ENCODE measurements around the gene BTBD16.

The BTBD16 gene

GRCh38 chr10:122248356-122249302 lies 22.5 kb upstream of the BTBD16 start:
- Histone ChIP-seq H3K4me3 (ENCODE audit: low read depth in 1 of 2, low read length in 1 of 2) (no peak overlapping the region), H3K9me3 (no peaks in the 10 kb centered on the region), H3K27ac (no peak overlapping the region), H3K27me3 (peaks cover 10% of the 10 kb centered on the region), H3K36me3 (no peaks in the 10 kb centered on the region), H3K4me1 (ENCODE audit: control insufficient read depth in 1 of 2, insufficient read depth in 1 of 2, low read depth in 1 of 2, low read length in 1 of 2) (no peaks in the 10 kb centered on the region)
- TF ChIP-seq CTCF (IDR thresholded peaks at IDR 0.05), result no peak

- no peak overlapping the region for H3K4me3 ChIP-seq (ENCODE audit: low read depth in 1 of 2, low read length in 1 of 2)
Observed at GRCh38 chr10:122249303-122249850, 21.7 kb upstream of the BTBD16 start.

GRCh38 chr10:122249991-122250750 lies 20.9 kb upstream of the BTBD16 start:
- Histone ChIP-seq H3K4me1 (ENCODE audit: control insufficient read depth in 1 of 2, insufficient read depth in 1 of 2, low read depth in 1 of 2, low read length in 1 of 2) (no peaks in the 10 kb centered on the region), H3K4me3 (ENCODE audit: low read depth in 1 of 2, low read length in 1 of 2) (no peak overlapping the region), H3K27ac (no peak overlapping the region), H3K27me3 (peaks cover 4% of the 10 kb centered on the region), H3K9me3 (no peaks in the 10 kb centered on the region), H3K36me3 (no peaks in the 10 kb centered on the region)
- no peak for TF ChIP-seq CTCF (IDR thresholded peaks at IDR 0.05)

More at GRCh38 chr10:122249303-122249850, 21.7 kb upstream of the BTBD16 start:
- no peaks in the 10 kb centered on the region for H3K4me1 ChIP-seq (ENCODE audit: control insufficient read depth in 1 of 2, insufficient read depth in 1 of 2, low read depth in 1 of 2, low read length in 1 of 2)
- H3K27me3 ChIP-seq, result peaks cover 10% of the 10 kb centered on the region
- TF ChIP-seq CTCF (IDR thresholded peaks at IDR 0.05), result no peak
- H3K36me3 ChIP-seq, result no peaks in the 10 kb centered on the region
- no peaks in the 10 kb centered on the region for H3K9me3 ChIP-seq
- H3K27ac ChIP-seq, result no peak overlapping the region

GRCh38 chr10:122251459-122252255 lies 19.4 kb upstream of the BTBD16 start:
- no peaks in the 10 kb centered on the region for H3K9me3 ChIP-seq
- no peak for TF ChIP-seq CTCF (IDR thresholded peaks at IDR 0.05)
- no peaks in the 10 kb centered on the region for H3K4me1 ChIP-seq (ENCODE audit: control insufficient read depth in 1 of 2, insufficient read depth in 1 of 2, low read depth in 1 of 2, low read length in 1 of 2)
- H3K4me3 ChIP-seq (ENCODE audit: low read depth in 1 of 2, low read length in 1 of 2), result no peak overlapping the region
- H3K27ac ChIP-seq, result no peak overlapping the region
- H3K27me3 ChIP-seq, result no peaks in the 10 kb centered on the region
- no peaks in the 10 kb centered on the region for H3K36me3 ChIP-seq

GRCh38 chr10:122252805-122253204 lies 18.3 kb upstream of the BTBD16 start:
- no peaks in the 10 kb centered on the region for H3K9me3 ChIP-seq
- H3K36me3 ChIP-seq, result no peaks in the 10 kb centered on the region
- no peaks in the 10 kb centered on the region for H3K4me1 ChIP-seq (ENCODE audit: control insufficient read depth in 1 of 2, insufficient read depth in 1 of 2, low read depth in 1 of 2, low read length in 1 of 2)
- no peak overlapping the region for H3K4me3 ChIP-seq (ENCODE audit: low read depth in 1 of 2, low read length in 1 of 2)
- no peak overlapping the region for H3K27ac ChIP-seq
- TF ChIP-seq CTCF (IDR thresholded peaks at IDR 0.05), result no peak
- H3K27me3 ChIP-seq, result no peaks in the 10 kb centered on the region
